NB4 (cell line): Measurements from ENCODE around the gene TSPO.

ENCODE experiments used
- CTCF ChIP-seq: IDR thresholded peaks from one replicate; pipeline ENCODE4 v1.5.1; 2012; ENCODE audit warnings: low read depth, low read length
- MAX ChIP-seq: IDR thresholded peaks from 2 replicates; pipeline ENCODE4 v1.6.1; 2011; ENCODE audit warnings: low read depth, low read length
- POLR2A ChIP-seq: IDR thresholded peaks from 2 replicates; pipeline ENCODE4 v1.6.1; 2011; ENCODE audit warnings: mild to moderate bottlenecking; ENCODE audit not compliant: insufficient read length; ENCODE audit errors: extremely low read depth

GRCh38 chr22:43153899-43154298 lies 2.5 kb downstream of the TSPO start:
- TF ChIP-seq CTCF, result no peak
- TF ChIP-seq POLR2A, result no peak
- no peak for TF ChIP-seq MAX
